ENCODE measurements around the gene IQCE.
"Not testable (repeated sequence)": the region's sequence is repeated elsewhere in the genome, so short reads cannot be mapped to it uniquely, and the experiment has no call there.

The IQCE gene

DNA sequence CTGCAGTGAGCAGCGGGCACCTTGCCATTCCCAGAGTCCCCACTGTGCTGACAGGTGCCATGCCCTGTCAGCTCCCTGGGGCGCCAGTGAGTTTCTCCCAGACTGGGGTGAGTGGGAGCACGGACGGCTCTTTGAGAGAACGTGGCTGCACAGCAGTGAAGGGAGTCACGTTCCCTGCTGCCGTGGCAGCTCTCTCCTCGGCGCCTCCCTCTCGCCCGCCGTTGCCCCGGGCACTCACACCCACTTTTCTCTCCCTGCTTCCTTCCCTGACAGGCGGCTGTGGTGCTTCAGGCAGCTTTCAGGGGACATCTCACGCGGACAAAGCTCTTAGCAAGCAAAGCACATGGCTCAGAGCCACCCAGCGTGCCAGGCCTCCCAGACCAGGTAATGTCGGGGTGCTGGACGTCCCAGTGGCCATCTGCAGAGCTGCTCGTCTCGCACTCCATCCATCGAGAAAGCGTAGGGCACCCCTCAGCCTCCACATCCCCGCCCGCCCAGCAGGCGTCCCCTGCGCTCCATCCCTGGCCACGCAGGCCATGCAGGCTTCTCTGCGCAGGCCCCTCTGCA, 45.9 kb downstream of the IQCE start:
- no peak for DNase-seq

DNA sequence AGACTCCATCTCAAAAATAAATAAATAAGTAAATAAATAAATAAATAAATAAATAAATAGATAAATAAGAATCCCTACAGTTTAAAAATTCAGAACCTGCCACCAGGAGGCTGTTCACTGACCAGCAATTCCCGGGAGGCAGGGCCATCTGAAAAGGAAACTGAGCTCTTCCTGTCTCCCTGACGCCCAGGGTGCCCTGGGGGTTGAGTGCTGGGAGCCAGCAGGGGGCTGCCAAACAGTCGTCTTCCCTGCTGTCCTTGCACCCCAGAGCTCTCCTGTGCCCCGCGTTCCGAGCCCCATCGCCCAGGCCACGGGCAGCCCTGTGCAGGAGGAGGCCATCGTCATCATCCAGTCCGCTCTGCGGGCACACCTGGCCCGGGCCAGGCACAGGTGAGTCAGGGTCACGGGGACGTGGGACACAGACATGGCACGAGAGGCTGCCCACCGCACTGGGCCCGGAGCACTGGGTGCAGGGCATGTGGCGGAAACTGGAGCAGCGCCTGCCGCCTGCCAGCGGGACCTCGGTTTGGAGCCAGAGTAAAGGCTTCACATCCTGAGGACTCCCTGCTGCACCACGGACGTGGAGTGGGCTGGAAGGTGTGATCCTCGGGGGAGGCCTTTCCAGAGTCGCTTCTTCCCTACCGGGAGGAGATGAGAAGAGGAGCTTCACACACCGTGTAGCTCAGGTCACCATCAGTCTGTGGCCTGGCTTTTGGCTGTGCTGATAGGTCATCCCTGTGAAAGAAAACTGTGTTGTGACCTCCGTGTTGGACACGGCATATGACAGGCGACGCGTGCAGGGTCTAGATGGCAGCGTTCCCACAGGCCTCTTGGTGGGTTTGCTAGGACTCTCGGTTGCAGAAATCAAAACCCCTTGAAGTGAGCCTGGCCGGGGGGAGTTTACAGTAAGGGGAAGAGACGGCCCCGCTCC, 47.1 kb downstream of the IQCE start:
- no peak for DNase-seq

DNA sequence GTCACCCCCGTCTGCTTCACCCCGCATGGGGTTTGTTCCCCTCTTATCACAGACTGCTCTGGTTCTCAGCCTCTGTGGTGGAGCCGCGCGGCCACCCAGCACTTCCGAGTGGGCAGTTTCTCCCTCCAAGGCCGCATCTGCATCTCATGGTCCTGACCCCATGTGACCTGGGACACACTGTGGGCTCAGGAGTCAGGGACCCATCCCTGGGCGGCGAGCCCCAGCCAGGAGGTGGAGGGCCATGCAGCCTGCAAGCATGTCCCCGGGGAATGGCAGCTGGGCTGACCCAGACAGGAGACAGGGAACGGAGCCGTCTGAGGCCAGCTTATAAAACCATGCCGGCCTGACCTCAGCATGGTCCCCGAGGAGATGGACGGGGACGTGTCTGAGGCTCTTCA, 47.8 kb downstream of the IQCE start:
- no peak for DNase-seq

DNA sequence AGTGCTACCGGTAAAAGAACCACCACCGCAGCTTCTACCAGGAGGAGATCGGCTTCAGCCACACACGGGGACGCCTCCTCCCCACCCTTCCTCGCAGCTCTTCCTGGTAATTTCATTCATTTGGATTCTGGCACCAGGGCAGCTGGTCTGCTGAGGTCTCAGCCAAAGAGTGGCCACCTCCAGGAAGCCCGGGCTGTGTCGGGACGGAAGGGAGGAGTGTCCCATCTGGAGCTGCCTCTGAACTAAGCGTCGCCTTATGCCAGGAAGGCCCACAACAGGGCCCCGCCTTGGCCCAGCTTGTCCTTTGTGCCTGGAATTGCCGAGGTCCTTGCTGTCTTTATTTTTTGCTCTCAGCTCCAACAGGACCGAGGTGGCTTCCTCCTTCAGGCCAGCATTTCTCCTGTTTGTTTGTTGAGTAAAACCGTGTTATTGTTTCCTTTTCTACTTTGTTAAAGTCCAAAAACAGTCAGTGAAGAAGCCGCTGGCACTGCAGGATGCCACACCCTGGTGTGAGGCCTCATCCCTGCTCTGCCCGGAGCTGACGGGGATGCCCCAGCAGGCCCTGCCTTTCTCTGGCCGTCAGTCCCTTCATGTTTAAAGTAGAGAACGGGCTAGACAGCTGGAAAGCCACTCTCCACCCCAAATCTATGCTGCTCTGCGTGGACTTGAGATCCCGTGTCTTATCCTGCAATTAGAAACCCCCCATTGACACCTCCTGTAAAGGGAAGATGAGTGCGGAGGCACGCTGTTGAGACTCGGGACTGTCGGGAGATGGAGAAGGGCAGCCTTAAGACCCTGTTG, 48.5 kb downstream of the IQCE start:
- no peak for DNase-seq

DNA sequence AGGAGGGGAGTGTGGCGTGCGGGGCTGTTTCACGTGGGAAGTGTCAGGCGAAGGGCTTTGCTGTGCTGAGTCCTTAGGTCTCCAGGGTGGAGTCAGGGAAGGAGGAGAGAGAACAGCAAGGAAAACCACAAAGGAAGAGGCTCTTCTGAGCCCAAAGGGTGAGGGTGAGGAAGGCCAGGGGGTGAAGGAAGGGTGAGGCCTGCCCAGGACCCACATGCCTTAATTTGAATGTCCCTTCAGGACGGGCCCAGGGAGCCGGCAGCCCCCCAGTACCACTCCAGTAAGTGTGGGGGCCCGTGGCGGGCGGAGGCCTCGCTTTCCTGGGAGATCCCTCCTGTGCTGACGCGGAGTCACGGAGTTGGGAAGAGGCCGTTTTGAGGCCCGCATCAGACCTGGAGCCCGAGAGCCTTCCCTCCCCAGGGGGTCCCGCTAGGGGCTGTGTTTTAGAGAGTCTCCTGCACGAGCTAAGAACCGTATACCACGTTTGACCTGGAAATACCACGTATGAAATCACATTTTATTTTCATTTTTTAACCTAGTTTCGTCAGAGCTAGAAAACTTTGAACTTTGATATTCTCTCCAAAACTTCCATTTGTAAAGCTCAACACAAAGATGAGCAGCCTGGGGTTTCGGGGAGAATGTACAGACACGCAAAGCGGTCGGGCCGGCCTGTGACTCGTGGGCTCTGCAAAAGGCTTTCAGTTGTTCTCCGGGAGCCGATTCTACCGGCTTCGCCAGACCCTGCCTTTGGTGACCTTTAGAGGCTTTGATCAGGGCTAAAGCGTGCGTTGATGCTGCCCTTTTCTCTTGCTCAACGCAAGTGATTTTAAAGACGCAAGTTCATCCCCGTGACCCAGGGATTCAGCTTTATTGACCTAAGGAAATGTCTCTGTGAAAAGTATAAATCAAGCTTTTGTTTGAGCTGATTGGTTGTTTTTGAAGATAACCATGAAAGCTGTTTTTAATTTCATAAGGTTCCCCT, 49.4 kb downstream of the IQCE start:
- DNase-seq = no peak

DNA sequence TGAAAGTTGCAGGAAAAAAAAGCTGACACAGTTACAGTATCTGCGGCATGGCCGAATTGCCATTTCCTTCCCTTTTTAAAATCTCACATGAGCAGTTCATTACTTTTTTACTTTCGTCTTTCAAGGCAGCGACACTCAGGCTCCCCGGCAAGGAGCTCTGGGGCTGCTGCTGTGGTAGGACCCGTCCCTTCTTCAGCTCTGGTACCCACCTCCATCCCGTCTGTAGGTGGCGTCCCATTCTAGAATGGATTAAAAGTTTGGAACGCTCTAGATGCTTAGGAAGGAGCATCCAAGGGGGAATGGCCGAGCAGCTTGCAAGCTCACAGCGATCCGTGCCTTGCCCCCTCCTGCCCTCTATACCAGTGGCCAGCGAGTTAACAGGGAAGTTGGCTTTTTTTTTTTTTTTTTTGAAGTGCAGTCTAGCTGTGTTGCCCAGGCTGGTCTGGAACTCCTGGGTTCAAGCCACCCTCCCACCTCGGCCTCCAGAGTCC, 50.2 kb downstream of the IQCE start:
- no peak for DNase-seq

DNA sequence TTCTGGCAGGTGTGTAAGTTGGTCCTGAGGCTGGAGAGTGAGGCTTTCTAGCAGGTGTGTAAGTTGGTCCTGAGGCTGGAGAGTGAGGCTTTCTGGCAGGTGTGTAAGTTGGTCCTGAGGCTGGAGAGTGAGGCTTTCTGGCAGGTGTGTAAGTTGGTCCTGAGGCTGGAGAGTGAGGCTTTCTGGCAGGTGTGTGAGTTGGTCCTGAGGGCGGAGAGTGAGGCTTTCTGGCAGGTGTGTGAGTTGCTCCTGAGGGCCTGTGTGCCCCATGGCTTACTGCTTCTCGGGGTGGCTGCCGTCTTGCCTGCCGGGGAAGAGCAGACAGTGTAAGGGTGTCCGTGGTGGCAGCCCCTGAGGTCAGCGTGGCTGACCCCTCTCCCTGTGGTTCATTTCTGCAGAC, 50.9 kb downstream of the IQCE start:
- not testable (repeated sequence) for DNase-seq

DNA sequence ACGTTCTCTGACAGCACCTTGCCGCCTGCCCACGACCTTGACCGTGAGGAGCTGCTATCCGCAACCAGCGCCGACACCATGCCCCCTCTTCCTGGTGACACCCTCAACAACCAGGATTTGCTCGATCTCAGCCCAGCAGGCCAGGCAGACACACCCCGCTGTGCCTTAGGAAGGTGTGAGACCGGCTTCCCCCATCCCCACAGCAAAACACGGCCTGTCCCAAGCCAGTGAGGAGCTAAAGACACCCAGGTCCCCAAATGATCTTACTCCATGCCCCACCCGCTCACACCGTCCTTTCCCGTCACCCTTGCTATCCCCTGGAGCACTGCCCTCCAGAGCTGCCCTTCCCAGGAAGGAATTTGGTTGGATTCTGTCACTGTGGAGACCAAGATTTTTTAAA, 51.7 kb downstream of the IQCE start:
- DNase-seq = no peak

DNA sequence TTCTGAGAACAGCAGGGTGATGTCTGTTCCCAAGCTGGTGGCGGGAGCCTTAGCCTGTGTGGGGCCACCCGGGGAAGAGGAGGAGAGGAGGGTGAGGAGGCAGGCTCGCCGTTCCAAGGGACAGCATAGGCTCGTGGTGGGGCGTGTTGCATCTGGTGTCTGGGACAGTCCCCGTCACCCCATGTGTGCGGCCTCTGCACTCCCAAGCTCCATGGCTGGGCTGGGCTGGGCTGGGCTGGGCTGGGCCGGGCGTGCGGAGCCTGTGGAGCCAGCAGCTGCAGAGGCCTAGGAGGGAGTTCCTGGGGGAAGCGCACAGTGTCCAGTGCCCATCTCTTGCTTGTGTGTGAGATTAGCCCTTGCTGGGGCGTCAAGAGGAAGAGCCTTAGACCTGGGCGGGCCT, 52.1 kb downstream of the IQCE start:
- no peak for DNase-seq

DNA sequence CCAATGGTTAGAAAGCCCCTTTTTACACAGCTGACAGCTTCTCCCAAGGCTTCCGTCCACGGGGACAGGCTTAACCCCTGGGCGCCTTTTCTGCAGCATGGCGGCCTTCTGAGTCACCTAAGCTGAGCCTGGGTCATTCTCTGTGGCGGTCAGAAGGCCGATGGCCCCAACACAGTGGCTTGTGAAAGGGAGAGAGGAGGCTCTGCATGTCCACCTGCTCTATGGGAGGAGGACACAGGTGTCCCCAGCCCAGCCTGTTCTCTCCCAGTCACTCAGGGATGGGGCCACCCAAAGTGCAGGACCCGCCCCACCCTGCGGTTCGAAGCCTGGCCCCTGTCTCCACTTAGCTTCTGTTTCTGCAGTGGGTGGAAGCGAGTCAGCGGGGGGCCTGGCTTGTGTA, 52.6 kb downstream of the IQCE start:
- no peak for DNase-seq

DNA sequence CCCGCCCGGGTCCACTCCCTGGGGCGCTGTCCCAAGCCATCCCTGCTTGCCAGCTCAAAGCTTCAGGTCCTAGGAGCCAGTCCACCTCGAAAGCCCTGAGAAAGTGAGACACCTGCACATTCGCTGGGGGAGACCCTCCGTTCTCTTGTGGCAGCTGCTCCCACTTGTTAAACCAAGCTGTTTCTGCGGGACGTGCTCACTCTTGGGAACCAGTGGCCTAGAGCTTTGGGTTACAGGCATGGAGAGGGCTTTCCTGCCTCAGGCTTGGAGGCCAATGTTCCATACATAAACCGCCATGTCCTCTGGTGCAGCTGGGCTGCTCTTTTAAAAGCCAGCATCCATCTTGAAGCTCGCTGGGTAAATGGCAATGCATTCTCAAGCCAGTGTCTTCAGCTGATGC, 53.1 kb downstream of the IQCE start:
- DNase-seq = no peak

DNA sequence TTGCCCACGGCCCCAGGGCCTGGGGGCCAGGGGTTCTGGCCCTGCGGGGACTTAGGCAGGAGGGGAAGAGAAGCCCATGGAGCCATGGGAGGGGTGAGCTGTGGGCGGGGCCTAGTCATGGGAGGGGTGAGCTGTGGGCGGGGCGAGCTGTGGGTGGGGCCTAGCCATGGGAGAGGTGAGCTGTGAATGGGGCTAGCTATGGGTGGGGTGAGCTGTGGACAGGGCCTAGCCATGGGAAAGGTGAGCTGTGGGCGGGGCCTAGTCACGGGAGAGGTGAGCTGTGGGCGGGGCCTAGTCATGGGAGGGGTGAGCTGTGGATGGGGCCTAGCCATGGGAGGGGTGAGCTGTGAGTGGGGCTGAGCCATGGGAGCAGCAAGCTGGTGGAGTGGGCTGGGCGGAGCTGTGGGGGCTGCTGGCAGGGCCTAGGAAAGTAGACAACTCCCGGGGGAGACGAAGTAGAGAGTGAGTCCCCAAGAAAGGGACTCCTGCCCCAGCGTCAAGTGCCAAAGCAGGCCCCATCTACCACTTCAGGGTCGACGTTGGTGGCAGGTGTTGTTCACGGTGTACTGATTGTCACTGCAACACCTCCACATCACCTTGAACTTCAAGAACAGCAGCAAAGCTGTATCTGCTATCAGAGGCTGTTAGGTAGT, 53.8 kb downstream of the IQCE start:
- DNase-seq = no peak

DNA sequence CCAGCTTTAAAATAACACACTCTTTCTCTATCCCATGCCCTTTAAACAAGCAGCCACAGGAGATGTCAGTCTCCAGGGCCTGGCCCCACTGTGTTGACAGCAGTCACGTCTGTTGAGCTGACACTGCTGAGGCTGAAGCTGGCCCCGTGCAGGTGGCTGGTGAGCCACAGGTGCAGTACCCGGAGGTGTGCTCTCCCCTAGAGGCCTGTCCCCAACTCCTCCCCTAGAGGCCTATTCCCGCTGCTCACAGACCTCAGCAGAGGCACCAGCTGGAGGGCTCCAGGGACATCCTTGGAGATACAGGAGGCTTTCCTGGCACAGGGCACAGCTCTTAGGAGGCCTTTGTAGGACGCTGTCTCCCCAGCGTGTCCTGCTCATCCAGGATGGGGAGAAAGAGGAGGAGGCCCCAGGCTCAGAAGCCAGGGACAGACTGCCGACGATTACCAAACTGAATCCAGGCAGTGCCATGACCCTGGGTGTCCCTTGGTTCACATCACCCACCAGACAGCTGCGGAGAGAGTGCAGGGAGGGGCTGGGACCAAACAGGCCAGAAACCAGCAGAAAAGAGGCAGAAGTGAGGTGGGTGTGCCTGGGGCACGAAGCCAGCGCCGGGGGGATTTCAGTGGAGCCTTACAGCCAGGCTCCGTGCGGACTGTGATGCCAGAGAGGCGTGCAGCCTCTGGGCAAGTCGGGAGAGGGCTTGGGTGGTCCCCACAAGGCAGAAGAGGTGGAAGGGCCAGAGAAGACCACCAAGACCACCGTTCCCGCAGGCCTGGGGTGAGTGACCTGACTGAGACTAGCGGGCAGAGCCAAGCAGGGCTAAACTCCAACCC, 54.5 kb downstream of the IQCE start:
- no peak for DNase-seq

DNA sequence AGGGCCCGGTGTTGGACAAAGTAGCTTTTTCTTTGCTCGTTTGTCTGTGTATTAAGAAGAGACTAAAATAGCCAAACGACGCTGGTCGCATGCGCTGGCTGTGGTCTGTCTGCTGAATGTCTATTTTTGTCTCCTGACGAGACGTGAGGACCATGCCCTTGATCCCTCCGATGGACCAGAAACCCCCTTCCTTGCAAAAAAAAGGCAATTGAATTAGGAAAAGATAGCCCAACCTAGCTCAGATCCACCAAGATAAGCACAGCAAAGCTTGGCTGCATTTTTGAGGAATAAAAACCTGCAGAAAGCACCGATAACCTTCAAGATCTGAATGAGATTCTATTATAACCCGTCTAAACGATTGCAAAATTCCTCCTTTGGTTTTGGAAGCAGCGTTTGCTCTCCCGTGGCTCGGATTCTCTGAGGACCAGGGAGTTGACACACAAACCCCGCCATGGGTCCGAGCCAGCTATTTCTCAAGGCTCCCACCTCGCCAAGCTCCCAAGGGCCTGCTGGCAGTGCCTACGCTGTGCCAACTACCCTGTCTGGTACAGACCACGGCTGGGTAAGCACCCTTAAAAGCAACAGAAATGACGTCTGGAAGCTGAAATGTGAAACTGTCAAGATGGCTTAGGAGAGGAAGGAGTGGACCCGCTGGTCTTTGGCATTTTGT, 55.3 kb downstream of the IQCE start:
- no peak for DNase-seq

DNA sequence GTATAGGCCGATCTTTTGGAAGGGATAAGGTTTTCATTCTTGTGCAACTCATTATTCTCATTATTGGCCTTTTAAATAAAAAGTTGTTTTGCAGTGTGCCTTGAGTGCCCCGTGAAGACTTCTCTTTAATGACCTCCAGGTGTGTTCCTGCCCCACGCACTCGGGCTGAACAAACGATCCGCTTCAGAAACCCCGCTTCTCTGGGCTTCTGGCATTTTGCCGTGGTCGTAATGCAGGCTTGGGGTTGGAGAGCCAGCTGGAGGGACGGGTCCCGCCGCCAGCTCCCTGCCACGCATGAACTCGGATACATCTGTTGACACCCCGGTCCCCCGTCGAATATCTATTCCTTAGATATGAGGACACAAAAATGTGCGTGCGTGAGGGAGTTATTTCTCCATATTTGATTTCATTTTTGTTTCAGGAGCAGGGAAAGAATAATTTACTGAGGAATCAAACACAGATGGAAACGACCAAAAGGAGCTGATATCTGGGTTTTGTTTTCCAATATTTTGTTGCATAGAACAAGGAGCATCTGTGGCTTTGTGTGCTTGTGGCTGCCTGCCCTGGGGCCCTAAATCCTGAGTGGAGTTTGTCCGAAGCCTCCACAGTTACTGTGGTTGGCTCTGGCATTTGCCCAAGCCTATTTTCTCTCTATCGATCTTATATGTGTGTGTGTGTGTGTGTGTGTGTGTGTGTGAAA, 56.0 kb downstream of the IQCE start:
- no peak for DNase-seq

DNA sequence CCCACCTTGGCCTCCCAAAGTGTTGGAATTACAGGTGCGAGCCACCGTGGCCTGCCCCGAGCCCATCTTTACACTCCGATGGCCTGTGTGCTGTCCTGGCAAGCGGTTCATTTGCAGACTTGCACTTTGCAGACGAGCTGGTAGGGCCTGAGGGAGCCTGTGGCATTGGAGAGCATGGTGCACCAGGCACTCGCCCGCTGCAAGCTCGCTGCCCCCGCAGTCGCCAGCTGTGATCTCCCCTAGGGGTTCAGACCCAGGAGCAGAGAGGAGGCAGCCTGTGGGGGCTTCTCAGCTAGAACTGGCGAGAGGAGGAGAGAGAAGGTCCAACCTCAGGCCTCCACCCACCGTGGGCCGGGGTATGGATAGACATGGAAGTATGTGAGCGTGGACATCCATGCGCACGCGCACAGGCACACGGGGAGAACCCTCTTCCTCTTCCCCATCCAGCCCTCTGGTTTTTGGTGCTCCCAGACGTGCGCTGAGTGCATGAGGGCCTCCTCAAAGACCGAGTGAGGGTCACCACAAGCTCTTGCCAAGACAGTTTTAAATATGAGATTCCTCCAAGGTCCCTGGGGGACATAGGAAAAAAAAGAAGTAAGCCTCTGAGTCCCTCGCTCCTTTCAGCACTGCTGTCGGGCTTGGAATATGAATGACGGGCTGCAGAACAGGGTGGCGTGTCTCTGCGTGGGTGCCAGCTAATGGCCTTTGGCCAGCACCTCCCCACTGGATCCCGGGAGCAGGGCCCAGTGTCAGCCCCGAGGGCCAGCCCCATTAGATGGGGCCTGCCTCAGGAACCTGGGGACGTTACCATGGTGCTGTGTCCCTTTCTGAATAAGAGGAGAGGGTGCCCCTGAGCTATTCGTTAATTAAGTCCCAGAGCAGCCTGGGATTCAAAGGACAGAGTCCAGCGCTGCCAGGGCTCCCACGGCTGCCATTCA, 57.9 kb downstream of the IQCE start:
- no peak for DNase-seq

DNA sequence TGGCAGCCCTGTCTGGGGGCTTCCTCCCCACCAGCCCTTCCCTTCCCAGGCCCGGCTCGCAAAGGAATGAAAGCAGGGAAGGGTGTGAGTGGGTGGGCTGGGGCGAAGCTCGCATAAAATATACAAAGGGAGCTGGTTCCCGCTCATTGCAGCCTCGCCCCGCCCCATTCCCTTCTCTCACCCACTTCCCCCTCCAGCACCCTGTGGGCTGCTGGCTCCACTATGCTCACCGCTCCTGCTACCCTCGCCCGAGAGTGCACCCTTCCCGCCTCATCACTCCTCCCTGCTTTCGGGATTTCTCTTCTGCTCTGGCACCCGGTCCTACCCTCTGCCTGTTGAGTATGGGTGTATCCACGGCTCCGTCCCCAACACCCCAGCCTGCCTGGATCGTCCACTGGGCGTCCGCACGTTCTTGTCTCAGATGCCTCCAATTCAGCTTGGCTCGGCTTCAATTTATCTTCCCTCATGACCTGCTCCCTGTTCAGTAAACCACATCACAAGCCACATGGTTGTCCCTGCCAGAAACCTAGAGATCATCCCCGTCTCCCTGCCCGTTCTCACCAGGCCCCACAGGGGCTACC, 58.6 kb downstream of the IQCE start:
- no peak for DNase-seq

DNA sequence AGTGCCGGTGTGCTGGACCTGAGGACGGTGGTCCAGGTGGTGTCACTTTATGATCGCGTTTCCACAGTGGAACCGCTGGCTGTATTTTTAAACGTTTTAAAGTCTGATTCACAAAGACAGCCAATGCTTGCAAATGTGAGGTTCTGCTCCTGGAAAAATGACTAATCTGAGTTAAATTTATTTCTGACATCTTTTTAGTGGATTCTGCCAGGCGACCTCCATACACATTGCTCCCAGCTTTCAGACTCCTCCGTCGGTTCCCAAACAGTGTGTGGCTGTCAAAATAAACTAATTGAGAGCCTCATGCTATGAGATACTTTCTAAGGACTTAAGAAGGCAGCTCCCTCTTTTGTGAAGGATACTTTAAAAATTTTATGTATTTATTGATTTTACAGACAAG, 60.3 kb downstream of the IQCE start:
- DNase-seq = no peak
